ENCODE measurements around the gene RNF180.

Gene RNF180

DNA sequence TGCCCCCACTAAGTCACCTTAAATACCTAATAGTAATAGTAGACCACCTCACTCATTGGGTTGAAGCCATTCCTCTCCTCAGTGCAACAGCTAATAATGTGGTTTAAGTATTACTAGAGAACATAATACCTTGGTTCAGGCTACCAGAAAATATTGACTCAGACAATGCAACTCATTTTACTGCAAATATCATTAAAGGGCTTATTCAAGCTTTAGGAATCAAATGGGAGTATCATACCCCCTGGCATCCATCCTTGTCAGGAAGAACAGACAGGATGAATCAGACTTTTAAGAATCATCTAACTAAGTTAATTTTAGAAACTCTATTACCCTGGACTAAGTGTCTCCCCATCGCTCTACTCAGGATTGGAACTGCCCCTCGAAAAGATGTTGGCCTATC lies 6.8 kb upstream of the RNF180 start:
- TF ChIP-seq, protein P1, sequence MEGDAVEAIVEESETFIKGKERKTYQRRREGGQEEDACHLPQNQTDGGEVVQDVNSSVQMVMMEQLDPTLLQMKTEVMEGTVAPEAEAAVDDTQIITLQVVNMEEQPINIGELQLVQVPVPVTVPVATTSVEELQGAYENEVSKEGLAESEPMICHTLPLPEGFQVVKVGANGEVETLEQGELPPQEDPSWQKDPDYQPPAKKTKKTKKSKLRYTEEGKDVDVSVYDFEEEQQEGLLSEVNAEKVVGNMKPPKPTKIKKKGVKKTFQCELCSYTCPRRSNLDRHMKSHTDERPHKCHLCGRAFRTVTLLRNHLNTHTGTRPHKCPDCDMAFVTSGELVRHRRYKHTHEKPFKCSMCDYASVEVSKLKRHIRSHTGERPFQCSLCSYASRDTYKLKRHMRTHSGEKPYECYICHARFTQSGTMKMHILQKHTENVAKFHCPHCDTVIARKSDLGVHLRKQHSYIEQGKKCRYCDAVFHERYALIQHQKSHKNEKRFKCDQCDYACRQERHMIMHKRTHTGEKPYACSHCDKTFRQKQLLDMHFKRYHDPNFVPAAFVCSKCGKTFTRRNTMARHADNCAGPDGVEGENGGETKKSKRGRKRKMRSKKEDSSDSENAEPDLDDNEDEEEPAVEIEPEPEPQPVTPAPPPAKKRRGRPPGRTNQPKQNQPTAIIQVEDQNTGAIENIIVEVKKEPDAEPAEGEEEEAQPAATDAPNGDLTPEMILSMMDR (IDR thresholded peaks at IDR 0.05; ENCODE audit: insufficient read depth, low read length, missing control alignments), result no peak
- DNase-seq (ENCODE audit: low read depth, low spot score), result no peak
- H3K4me3 ChIP-seq (ENCODE audit: low read depth, low read length), result no peak overlapping the region
- CTCF ChIA-PET, result interaction anchor here (2.8 kb wide), 1 partner anchor 11 kb away, joined by 13 read pairs; no protein-coding TSS in a partner anchor
- POLR2A ChIA-PET, result no interaction called here

DNA sequence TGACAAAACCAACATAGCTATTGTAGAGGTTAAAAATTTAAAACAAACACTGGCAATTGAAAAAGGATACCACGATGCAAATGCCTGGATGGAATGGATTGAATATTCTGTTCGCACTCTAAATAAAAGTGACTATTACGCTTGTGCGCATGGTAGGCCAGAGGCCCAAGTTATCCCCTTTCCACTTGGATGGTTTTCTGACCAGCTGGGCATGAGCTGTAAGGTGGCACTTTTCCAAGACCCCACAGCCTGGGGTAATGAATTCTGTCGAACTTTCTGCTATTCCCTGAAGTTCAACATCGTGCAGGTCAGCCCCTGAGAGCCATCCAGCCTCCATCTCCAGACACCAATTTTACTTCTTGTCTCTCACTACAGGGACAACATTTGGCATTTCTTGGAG lies 5.4 kb upstream of the RNF180 start:
- ChIA-PET POLR2A (no interaction called here), CTCF (interaction anchor here (2.8 kb wide), 1 partner anchor 12 kb away, joined by 13 read pairs; no protein-coding TSS in a partner anchor)
- DNase-seq (ENCODE audit: low read depth, low spot score), result no peak
- TF ChIP-seq, protein P1 (IDR thresholded peaks at IDR 0.05; ENCODE audit: insufficient read depth, low read length, missing control alignments), result no peak
- no peak overlapping the region for H3K4me3 ChIP-seq (ENCODE audit: low read depth, low read length)

DNA sequence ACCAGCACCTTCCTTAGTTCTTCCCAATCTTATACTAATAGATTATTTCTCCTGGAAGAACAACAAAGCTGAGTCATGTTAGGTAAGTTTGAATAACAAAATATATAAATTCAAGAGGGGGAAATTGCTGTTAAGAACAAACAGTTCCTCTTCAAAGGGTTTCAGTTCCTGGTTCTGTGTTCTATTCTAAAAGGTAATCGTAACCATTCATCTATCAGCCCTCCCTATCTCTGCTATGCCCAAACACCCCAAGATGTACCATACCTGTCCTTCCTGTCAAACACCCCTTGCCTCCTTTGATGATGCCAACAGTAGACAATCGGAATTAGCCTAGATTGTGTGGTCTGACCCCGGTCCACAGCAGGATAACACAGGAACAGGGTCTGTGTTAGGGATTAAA lies 4.2 kb upstream of the RNF180 start:
- POLR2A ChIA-PET, result no interaction called here
- H3K4me3 ChIP-seq (ENCODE audit: low read depth, low read length), result no peak overlapping the region
- no peak for DNase-seq (ENCODE audit: low read depth, low spot score)
- TF ChIP-seq, protein P1 (IDR thresholded peaks at IDR 0.05; ENCODE audit: insufficient read depth, low read length, missing control alignments), result no peak
- CTCF ChIA-PET, result interaction anchor here (1.1 to 1.8 kb wide), 2 partner anchors 14 to 473 kb away, joined by 3 to 6 read pairs; no protein-coding TSS in a partner anchor

DNA sequence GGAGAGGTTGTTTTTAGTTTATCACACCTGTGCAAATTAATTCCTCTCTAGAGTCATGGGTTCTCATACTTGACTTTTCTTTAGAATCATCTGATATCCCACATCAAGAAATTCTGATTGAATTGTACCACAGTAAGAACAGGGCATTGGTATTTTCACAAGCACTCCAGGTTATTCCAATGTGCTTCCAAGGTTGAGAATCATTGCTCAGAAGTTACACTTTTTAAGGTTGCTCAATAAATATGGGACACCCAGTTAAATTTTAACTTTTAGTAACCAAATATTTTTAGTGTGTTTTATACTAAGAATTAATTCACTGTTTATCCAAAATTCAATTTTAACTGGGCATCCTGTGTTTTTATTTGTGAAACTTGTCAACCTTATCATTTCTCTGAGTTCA lies 2.5 kb upstream of the RNF180 start:
- CTCF ChIA-PET, result no interaction called here

DNA sequence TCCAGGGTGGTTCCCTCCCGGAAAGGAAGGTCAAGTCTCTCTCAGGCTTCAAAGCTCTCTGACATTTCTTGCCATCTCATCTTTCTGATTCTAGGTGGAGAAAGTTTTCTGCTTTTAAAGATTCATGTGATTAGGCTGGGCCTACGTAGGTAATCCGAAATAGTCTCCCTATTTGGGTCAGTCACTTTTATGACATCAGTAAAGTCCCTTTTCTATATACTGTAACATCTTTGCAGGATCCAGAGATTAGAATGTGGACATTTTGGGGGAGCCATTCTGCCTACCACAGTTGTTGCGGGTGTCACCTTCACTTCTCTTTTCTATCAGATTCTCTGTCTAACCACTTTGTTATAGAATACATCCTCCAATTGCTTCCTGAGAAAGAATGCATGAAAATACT lies 1.9 kb upstream of the RNF180 start:
- TF ChIP-seq, protein P1 (IDR thresholded peaks at IDR 0.05; ENCODE audit: insufficient read depth, low read length, missing control alignments), result no peak
- POLR2A ChIA-PET, result no interaction called here
- CTCF ChIA-PET, result no interaction called here
- DNase-seq (ENCODE audit: low read depth, low spot score), result no peak
- H3K4me3 ChIP-seq (ENCODE audit: low read depth, low read length), result no peak overlapping the region

More for the DNA sequence above, 2.5 kb upstream of the RNF180 start:
- DNase-seq (ENCODE audit: low read depth, low spot score), result no peak
- TF ChIP-seq, protein P1 (IDR thresholded peaks at IDR 0.05; ENCODE audit: insufficient read depth, low read length, missing control alignments), result no peak
- H3K4me3 ChIP-seq (ENCODE audit: low read depth, low read length), result no peak overlapping the region
- POLR2A ChIA-PET, result no interaction called here

DNA sequence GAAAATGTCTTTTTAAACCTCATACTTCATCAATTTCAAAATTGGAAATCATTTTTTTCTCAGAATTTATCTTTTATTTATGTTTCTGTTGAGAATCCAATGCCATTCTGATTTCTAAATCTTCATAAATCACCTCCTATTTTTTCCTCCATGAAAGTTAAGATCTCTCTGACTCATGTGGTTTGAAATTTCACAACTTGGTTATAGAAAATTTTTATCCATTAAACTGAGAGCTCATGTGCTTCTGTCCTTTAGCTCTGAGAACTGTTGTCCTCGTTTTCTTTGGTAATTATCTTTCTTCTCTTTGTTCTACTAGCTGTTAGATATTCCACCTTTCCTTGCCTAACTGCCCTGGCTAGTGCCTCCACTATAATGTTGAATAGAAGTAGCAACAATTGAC lies 1.5 kb upstream of the RNF180 start:
- ChIA-PET CTCF (interaction anchor here (0.9 kb wide), 1 partner anchor 16 kb away, joined by 3 read pairs; no protein-coding TSS in a partner anchor), POLR2A (no interaction called here)
- DNase-seq (ENCODE audit: low read depth, low spot score), result no peak
- TF ChIP-seq, protein P1 (IDR thresholded peaks at IDR 0.05; ENCODE audit: insufficient read depth, low read length, missing control alignments), result no peak
- no peak overlapping the region for H3K4me3 ChIP-seq (ENCODE audit: low read depth, low read length)
